PFSK-1 (cell line): ENCODE results near the gene SRP19.

Source experiments
- FOXP2 ChIP-seq: optimal IDR thresholded peaks from 2 replicates; pipeline ENCODE3; 2011; ENCODE audit warnings: borderline replicate concordance, control low read depth, inconsistent platforms; ENCODE audit not compliant: insufficient read depth; ENCODE audit errors: extremely low read length, extremely low read depth
- POLR2AphosphoS5 ChIP-seq: IDR thresholded peaks from 2 replicates; pipeline ENCODE4 v1.6.1; 2012; ENCODE audit warnings: low read depth, mild to moderate bottlenecking, control low read depth, low read length, moderate library complexity
- SIN3A ChIP-seq: IDR thresholded peaks from 2 replicates; pipeline ENCODE4 v1.6.1; 2012; ENCODE audit warnings: mild to moderate bottlenecking, low read length, moderate library complexity, borderline replicate concordance; ENCODE audit not compliant: insufficient read depth
- TAF1 ChIP-seq: IDR thresholded peaks from 2 replicates; pipeline ENCODE4 v1.6.1; 2012; ENCODE audit warnings: low read length, control low read depth, borderline replicate concordance; ENCODE audit not compliant: insufficient read depth
- TF ChIP-seq, protein P1 (sequence below), 2 experiments: IDR thresholded peaks; 2 replicates each; pipeline versions ENCODE4 v1.6.1 to v1.8.0; 2011 to 2012; ENCODE audit warnings: low read depth in 2 of 2, low read length in 2 of 2, control low read depth in 1 of 2, inconsistent platforms in 1 of 2, mild to moderate bottlenecking in 1 of 2, moderate library complexity in 1 of 2; ENCODE audit not compliant: insufficient read depth in 1 of 2

Gene SRP19

DNA sequence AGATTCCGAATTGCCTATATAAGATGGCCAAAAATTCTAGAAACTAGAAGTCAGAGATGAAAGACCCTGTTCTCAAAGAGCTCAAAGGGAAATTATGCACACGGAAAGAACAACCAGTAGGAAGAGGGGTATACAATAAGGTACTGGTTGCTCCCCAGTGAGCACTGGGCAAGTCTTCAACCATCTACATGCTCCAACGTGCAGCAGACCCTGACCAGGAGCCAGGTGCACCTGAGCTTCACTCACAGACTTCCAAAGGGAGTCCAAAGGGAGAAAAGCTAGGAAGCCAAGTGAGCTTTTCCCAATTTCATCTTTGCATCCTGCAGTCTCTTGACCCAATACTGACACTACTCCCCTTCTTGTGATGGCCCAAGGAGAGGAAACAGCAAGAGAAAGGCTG lies 57.0 kb downstream of the SRP19 start:
- TF ChIP-seq FOXP2 (no peak), SIN3A (no peak), TAF1 (no peak), POLR2AphosphoS5 (no peak)
- TF ChIP-seq, protein P1, sequence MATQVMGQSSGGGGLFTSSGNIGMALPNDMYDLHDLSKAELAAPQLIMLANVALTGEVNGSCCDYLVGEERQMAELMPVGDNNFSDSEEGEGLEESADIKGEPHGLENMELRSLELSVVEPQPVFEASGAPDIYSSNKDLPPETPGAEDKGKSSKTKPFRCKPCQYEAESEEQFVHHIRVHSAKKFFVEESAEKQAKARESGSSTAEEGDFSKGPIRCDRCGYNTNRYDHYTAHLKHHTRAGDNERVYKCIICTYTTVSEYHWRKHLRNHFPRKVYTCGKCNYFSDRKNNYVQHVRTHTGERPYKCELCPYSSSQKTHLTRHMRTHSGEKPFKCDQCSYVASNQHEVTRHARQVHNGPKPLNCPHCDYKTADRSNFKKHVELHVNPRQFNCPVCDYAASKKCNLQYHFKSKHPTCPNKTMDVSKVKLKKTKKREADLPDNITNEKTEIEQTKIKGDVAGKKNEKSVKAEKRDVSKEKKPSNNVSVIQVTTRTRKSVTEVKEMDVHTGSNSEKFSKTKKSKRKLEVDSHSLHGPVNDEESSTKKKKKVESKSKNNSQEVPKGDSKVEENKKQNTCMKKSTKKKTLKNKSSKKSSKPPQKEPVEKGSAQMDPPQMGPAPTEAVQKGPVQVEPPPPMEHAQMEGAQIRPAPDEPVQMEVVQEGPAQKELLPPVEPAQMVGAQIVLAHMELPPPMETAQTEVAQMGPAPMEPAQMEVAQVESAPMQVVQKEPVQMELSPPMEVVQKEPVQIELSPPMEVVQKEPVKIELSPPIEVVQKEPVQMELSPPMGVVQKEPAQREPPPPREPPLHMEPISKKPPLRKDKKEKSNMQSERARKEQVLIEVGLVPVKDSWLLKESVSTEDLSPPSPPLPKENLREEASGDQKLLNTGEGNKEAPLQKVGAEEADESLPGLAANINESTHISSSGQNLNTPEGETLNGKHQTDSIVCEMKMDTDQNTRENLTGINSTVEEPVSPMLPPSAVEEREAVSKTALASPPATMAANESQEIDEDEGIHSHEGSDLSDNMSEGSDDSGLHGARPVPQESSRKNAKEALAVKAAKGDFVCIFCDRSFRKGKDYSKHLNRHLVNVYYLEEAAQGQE (IDR thresholded peaks at IDR 0.05; ENCODE audit: insufficient read depth in 1 of 2, low read depth in 2 of 2, low read length in 2 of 2): no peak

DNA sequence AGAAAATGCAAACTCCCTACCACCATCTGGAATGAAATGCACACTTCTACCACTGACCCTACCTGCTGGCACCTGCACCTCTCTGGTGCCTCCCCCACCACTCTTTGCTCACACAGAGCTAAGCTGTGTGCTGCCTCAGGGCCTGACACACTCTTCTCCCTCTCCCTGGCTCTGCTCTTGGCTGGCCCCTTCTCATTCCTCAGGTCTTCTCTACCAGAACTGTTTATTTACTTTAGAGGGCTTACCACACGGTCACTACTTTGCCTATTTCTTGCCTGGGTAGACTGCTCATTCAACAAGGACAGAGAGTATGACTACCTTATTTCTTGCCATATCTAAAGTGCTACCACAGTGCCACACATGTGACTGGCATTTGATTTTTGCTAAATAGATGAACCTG lies 57.6 kb downstream of the SRP19 start:
- TF ChIP-seq, protein P1 (IDR thresholded peaks at IDR 0.05; ENCODE audit: insufficient read depth in 1 of 2, low read depth in 2 of 2, low read length in 2 of 2): no peak
- TF ChIP-seq SIN3A: no peak
- TF ChIP-seq POLR2AphosphoS5: no peak
- no peak for TF ChIP-seq TAF1
- TF ChIP-seq FOXP2: no peak
